Measurements from ENCODE around the gene PABPC1L. TPM values are rescaled to one million over a fixed set of nuclear protein-coding genes. Genes with fewer than 3 reads are reported as not detected.

Gene PABPC1L
- total RNA-seq, 1 donor from 2014 or later = 18.3 TPM

DNA sequence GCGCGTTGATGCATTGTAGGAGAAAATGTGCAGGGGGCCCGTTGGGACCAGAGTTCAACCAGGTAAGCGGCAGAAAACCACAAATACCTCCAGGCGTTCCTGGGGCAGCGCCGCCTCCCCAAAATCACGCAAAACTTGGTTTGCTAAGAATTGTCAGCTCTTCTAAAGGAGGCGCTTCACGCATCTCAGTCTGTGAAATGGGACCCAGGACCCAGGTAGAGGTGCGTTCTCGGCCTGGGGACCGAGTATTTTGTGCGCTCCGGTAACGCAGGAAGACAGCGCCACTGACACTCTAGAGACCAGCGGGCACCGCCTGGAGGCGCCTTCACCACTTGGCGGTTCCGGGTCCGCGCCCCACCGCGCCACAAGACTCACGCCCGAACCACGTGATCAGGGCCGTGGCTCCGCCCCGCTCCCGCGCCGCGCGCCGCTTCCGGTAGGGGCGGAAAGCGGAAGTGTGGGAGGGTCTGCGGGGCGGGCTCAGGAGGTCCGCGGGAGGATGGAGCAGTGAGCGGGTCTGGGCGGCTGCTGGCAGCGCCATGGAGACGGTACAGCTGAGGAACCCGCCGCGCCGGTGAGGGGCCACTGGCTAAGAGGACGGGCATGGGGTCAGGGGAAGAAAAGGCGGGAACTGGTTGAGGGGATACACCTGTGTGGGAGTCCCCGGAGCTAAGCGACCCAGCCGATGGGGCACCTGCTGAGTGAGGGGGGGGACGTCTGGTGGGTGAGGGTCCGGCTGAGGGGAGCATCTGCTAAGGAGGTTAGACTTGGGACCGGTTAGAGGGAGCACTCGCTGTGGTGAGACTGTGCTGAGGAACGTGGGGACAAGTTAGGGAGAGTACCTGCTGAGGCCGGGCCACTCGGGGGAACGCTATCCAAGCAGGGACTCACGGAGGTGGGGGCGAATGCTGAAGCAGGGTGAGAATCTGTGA lies 56.4 kb downstream of the PABPC1L start, which contains the start of gene STK4:
TSS of gene STK4 (plus strand) at position 483 of the 932 bp plus-strand sequence. CDS start at position 540, 57 bp downstream.
- DNase-seq (ENCODE audit: low read depth) = peak; percentile 77

DNA sequence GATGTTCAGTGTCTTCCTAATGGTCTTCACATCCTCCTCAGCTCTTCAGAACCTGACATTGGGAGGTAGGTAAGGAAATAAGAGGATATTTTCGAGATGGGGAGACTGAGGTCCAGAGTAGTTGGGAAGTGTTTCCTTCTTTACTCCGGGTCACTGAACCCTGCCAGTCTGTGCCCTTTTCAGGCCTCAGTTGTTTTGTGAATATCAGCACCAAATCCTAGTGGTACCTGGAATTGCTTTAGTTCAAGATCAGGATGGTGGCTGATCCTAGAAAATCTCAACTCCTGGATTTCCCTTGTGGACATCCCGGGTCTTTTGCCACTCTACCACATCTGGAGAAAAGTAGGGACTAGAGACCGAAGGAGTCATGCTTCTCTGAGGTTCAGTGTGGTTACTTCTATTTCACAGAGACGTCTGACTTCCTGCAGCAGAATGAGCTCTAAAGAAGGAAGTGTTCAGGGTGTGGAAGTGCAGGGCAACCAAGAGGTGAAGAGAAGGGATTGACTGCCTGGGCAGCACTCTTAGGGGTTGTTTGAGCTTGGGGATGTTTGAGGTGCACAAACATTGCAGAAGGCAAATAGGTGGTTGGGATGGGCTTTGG lies 57.4 kb downstream of the PABPC1L start:
- DNase-seq (ENCODE audit: low read depth) = peak; percentile 33

DNA sequence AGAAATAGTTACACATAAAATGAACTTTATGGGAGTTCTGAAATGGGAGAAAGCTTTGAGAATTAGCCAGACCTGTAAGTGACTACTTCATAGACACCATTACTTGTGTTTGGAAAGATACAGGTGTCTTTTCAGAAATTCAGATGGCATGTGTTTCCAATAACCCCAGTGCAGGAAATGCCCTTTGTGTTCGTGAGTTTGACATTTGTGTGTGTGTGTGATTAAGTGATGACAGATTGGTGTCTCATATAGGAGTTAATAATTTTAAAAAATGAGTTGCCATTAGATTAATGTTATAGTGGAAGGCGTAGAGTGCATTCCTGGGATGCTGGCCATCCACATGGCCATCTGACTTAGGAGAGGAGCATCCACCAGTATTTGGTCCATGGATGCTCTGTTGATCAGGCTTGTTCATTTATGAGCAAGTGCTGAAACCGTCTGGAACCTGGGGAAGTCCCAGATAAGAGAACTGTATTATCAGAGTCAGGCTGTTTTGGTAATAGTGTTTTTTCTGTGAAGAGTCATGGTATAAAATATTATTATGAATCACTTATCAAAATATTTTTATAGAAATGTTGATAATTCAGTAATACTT lies 59.5 kb downstream of the PABPC1L start:
- no peak for DNase-seq (ENCODE audit: low read depth)

DNA sequence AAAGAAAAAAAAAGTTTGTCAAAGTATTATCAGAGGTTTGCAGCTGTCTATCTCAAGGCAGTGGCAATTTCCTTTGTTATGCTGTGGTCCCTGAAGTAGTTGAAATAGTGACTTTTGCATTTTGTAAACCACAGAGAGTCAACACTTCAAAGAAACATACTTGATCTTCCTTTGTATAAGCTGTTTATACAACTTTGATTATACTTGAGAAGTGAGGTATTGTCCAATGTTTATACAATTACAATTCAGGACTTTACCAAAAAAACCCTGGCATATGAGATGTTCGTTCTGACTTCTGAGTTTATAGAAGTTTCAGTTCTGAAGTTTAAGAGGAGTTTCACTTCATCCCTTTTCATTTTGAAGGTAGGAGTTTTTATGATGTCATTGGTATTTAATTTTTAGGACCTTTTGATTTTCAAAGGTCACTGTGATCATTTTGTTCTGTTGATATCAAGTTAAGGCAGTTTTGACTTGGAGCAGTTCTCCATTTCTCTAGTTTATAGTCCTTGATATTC lies 60.4 kb downstream of the PABPC1L start:
- no peak for DNase-seq (ENCODE audit: low read depth)

DNA sequence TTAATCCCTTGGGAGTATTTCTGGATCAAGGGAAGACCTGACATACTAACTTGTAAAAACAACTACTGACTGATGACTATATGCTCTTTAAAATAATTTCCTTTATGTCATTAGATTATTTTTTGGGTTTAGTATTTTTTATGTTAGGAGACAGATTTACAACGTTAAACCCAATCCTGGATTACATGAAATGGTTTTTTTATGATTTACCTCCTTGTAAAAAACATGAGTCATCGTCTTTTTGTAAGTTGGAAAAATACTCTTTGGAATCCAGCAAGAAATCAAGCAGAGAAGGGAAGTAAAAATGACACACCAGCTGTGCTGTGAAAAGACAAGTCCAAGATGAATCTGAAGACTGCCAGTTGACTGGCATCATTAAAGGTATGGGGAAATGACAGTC lies 63.2 kb downstream of the PABPC1L start:
- no peak for DNase-seq (ENCODE audit: low read depth)

DNA sequence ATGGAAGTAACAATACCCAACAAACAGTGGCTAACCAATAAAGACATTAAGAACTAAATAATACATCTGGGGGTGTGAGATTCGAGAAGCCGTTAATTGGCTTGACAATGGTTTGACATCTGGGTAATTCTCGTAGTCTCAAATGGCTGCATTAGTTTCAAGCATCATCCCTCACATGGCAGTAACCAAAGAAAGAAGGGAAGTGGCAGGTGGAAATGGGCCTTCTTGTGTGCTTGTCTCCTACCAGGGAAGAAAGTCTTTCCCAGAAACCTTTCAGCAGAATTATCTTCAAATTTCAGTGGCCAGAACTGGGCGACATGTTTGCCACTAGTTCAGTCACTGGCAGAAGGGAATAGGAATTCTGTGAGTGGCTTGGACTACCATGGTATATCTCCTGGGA lies 66.8 kb downstream of the PABPC1L start:
- no peak for DNase-seq (ENCODE audit: low read depth)

DNA sequence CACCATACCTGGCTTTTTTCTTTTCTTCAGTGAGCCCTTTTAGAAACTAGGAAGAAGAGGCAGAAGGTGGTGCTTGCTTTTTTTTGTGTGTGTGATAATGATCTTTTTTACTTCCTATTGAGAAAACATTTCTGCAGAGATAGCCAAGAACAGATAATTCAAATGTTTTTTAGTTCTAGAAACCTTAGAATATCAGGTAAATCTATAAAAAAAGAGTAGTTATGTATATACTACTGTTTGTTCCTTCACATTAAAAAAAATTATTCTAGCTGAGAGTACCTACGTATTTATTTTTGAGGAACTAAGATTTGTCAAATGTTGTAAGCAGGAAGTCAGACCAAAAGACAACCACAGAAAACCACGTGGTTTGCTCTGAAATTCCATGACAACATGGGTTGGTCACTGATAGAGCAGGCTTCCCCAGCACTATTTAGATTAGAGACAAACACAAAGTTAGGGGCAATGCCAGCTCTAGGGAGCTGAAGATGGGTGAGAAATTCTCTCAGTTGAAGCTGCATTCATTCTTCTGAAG lies 69.3 kb downstream of the PABPC1L start:
- peak; percentile 43 for DNase-seq (ENCODE audit: low read depth)

DNA sequence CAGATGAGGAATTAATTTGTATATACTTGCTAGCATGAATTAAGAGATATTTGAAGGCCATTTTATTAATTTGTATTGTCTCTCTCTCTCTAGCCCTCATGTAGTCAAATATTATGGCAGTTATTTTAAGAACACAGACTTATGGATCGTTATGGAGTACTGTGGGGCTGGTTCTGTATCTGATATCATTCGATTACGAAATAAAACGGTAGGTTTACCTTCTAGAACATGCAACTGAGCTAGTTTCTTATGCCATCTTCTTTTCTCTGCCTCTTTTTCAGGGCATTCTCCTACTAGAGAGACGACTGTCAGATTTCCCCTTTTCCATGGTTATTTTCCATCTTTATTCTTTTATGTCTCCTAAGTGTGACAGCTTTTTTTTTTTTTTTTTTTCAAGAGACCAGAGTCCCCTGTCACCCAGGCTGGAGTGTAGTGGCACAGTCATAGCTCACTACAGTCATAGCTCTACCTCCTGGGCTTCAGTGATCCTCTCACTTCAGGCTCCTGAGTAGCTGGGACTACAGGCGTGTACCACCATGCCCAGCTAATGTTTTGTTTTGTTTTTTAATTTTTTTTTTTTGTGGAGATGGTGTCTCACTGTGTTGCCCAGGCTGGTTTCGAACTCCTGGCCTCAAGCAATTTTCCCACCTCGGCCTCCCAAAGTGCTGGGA lies 72.0 kb downstream of the PABPC1L start:
- no peak for DNase-seq (ENCODE audit: low read depth)

DNA sequence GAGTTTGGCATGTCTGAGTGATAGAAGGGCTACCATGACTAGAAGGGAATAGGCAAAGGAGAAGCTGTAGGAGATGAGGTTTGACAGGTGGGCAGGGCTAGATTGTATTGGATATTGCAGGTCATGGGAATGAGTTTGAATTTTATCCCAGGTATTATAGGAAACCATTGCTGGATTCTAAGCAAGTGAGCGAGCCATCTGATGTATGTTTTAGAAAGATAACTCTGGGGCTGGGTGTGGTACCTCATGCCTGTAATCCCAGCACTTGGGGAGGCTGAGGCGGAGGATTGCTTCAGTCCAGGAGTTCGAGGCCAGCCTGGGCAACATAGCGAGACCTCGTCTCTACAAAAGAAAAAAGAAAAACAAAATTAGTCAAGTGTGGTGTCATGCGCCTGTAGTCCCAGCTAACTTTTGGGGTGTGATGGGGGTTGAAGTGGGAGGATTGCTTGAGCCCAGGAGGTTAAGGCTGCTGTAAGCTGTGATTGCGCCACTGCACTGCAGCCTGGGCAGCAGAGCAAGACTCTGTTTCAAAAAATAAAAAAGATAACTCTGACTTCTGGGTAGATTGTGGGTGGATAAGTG lies 73.3 kb downstream of the PABPC1L start:
- no peak for DNase-seq (ENCODE audit: low read depth)

DNA sequence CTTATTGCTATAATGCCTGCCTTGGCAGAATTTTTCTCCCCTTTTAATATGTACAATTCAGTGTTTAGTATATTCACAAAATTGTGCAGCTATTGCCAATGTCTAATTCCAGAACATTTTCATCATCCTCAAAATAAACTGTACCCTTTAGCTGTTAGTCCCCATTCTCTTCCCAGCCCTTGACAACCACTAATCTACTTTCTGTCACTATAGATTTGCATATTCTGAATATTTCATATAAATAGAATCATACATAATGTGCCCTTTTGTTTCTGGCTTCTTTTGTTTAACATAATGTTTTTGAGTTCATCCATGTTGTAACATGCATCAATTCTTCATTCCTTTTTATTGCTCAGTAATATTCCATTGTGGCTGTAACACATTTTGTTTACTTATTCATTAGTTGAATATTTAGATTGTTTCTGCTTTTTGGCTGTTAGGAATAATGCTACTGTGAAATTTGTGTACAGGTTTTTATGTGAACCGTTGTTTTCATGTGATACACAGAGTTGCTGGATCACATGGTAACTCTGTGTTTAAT lies 78.8 kb downstream of the PABPC1L start:
- no peak for DNase-seq (ENCODE audit: low read depth)

Other genes starting within 250 kb of the PABPC1L start
- 0.10 TPM in 1 of 2 replicates, not detected in the other for gene CCN5, start 194.7 kb upstream of the PABPC1L start, total RNA-seq
- 2.1 and 4.6 TPM in 2 replicates for gene KCNK15, start 164.2 kb upstream of the PABPC1L start, total RNA-seq
- 0.05 TPM in 1 of 2 replicates, not detected in the other for gene RIMS4, start 99.5 kb upstream of the PABPC1L start, total RNA-seq
- gene YWHAB, start 24.4 kb upstream of the PABPC1L start, total RNA-seq = 151 and 278 TPM in 2 replicates
- gene TOMM34, start 50.3 kb downstream of the PABPC1L start, total RNA-seq = 24.8 and 27.4 TPM in 2 replicates
- gene STK4, start 56.5 kb downstream of the PABPC1L start, total RNA-seq = 26.9 and 41.2 TPM in 2 replicates
- 12.3 and 22.6 TPM in 2 replicates for gene KCNS1, start 191.1 kb downstream of the PABPC1L start, total RNA-seq
- gene WFDC5, start 205.1 kb downstream of the PABPC1L start, total RNA-seq = not detected in 2 replicates
- not detected in 2 replicates for gene WFDC12, start 214.4 kb downstream of the PABPC1L start, total RNA-seq

All from renal cortical epithelial cell (primary cell).